Ramos (cell line): ENCODE data around the gene GAL3ST1.
"Not testable (repeated sequence)": the region's sequence is repeated elsewhere in the genome, so short reads cannot be mapped to it uniquely, and the experiment has no call there.

ENCODE experiments used
- in situ Hi-C: fragments of 300-500 bp; cut with MboI; formaldehyde crosslinking; loops from one replicate; pipeline ENCODE4 v1.14.3; 2022; ENCODE audit warnings: low sequenced_read_pairs; ENCODE audit not compliant: unreplicated experiment

The GAL3ST1 gene

DNA sequence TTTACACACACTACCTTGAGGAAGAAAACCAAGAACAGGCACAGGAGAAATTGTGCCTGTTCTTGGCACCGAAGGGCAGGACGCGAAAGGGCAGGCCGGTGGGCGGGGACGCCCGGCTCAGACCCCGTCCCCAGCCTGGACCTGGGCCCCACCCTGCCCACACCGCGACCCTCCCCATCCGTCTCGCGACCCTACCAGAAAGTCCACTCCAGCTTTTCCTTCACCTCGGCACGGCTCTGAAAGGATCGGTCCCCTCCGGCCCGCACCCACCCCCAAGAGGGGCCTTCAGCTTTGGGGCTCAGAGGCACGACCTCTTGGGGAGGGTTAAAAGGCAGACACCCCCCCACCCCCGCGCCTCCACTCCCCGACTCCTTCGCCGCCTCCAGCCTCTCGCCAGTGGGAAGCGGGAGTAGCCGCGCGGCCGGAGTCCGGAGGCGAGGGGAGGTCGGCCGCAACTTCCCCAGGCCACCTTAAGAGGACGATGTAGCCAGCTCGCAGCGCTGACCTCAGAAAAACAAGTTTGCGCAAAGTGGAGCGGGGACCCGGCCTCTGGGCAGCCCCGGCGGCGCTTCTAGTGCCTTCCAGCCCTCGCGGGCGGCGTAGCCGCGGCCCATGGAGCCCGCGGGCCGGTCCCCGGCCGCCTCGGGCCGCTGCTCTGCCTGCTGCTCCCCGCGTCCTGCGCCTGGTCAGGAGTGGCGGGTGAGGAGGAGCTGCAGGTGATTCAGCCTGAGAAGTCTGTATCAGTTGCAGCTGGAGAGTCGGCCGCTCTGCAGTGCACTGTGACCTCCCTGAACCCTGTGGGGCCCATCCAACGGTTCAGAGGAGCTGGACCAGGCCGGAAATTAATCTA is 32.3 kb downstream of the GAL3ST1 start:
- in situ Hi-C loops = no loop called here

DNA sequence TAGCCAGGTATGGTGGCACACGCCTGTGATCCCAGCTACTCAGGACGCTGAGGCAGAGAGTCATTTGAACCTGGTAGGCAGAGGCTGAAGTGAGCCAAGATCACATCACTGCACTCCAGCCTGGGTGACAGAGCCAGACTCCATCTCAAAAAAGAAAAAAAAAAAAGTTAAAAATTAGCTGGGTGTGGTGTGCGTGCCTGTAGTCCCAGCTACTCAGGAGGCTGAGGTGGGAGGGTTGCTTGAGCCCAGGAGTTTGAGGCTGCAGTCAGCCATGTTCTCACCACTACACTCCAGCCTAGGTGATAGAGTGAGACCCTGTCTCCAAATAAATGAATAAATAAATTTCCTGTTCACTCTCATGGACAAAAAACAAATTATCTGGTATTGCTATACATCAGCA is 33.0 kb downstream of the GAL3ST1 start:
- in situ Hi-C loops = not testable (repeated sequence)

DNA sequence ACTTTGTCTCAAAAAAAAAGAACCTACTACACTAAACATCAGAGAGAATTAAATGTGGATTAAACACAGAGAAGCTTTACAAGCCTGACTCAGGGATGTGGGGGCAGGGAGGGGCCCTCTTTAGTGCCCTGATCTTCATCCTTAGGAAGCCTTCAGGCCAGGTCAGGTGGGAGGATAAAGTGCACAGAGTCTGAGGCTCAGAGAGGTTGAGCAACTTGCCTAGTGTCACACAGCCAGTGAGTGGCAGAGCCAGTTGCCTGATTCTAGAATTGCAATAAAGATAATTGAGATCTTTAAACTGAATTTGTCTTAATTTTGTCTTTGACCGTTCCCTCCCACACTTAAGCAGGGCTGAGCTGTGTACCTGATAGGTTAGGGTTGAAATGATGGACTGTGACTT is 35.1 kb downstream of the GAL3ST1 start:
- in situ Hi-C loops = no loop called here

DNA sequence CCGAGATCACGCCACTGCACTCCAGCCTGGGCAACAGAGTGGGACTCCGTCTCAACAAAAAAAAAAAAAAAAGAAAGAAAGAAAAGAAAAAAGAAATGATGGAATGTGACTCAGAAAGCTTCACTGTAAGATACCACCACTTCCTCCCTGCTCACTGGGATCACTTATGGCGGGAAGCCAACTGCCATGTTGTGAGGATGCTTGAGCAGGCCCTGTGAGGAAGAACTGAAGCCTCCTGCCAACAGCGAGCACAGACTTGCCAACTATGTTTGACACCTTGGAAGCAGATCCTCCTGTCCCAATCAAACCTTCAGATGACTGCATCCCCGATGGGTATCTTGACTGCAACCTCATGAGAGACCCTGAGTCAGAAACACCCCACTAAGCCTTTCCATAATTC is 36.2 kb downstream of the GAL3ST1 start:
- in situ Hi-C loops = no loop called here

DNA sequence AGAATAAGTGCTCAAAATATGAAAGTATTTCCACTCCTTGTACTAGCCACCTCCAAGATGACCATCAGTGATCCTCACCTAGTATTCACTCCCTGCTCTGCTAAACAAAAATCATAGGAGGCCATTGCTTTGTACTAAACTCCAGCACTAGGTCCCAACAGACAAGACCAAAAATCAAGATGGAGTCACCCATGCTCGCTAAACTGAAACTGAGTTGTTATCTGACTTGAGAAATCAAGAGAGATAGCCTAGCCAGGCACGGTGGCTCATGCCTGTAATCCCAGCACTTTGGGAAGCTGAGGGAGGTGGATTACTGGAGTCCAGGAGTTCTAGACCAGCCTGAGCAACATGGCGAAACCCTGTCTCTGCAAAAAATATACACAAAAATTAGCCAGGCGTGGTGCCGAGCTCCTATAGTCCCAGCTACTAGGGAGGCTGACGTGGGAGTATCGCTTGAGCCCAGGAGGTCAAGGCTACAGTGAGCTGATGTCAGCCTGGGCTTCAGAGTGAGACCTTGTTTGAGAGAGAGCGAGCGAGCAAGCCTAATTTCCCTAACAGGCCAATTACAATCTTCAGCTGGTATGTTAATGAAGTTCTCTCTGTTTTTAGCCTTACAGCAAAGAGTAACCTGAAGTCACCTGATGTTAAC is 37.3 kb downstream of the GAL3ST1 start:
- in situ Hi-C loops = no loop called here

DNA sequence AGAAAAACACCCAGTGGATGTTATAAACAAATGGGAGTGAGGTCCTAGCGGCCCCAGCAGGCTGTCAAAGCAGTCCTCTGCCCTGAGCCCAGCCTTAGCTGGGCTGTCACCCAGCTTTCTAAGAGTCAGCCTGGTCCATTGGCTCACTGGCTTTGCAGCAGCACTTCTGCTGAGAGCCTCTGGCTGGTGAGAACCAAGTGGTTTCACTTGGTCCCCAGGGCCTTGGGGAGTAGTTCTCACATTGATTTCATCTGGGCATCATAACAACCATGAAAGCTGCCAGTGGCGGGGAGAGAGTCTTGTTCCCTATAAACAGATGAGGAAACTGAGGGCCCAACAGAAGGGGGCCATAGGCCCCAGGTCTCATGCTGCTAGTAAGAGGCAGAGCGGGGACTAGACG is 39.3 kb downstream of the GAL3ST1 start:
- in situ Hi-C loops = no loop called here

DNA sequence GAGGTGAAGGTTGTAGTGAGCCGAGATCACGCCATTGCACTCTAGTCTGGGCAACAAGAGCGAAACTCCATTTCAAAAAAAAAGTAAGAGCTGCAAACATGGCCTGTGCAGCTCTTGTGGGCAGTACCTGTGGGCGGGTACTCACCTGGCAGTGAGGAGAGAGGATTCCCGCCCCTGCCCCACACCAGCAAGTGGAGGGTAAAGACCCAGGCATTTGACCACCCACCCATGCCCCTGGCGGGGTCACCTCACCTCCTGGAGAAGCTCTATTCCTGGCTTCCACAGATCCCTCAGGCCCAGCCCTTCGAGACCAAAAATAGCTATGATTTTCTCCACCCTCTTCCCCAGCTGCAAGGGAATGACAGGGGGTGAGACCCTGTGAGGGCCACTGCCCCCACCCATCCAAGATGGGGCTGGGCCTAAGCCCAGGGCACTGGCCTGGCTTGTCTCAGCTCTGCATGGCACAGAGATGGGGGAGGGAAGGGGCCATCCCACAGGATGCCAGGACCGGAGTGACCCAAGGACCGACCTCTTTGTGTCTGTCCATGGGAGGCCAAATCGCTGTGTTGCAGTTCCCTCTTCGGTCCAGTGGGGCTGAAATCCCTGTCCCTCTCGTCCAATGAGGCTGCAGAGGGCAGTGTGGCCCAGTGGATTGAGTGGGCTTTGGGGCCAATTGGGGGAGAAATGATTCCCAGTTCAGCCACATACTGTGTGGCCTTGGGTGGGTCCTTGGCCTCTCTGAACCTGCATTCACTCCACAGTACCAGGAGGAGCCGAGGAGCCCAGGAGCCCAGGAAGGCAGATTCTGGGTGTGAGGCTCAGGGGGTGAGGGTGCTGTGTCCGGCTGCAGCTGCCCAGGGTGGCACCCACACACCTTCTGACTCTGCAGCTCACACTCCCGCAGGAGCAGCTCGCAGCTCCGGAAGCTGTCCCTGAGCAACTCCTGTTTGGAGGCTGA is 42.5 kb downstream of the GAL3ST1 start:
- in situ Hi-C loops = no loop called here

DNA sequence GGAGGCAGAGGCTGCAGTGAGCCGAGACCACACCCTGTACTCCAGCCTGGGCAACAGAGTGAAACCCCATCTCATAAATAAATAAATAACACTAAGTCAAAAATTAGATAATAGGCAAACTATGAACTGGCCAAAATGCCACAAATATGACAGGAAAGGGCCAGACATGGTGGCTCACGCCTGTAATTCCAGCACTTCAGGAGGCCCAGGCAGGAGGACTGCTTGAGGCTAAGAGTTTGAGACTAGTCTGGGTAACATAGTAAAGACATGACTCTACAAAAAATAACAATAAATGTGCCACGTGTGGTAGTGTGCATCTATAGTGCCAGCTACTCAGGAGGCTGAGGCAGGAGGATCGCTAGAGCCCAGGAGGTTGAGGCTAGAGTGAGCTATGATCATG is 47.8 kb downstream of the GAL3ST1 start:
- in situ Hi-C loops = loop anchor here (10.0 kb wide), 1 partner anchor 58 kb away; no protein-coding TSS in a partner anchor

DNA sequence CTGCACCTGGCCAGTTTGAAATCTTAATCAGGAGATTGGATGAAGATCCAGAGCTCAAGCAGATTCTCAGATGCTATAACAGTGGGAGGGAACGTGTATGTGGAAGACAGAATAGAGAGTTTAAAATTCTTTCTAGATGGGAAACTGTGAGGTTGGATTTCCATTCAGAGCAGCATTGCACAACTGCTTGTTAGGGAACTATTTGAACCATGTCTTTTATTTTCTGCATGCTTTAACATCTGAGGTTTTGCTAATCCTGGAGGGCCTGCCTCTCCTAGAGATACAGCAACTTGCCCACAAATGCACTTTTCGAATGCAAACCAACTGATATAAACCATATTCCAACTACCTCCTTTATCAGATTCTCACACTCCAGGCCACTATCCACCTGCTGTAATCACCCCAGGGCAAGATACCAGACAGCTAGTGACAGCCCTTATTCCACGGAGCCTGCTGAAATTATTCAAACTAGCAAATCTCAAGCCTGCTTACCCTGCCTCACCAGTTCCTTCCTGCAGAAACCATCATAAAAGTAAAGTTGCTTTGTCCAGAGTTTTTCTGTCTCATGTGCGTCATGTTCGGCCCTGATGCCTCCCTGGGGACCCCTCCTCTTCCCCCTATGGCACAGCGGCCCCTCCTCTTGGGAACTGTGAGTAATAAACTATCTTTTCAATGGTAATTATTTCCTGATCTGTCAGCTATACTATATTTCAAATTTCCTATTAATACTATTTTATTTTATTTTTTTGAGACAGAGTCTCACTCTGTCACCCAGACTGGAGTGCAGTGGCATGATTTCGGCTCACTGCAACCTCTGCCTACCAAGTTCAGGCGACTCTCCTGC is 50.6 kb downstream of the GAL3ST1 start:
- in situ Hi-C loops = loop anchor here (10.0 kb wide), 1 partner anchor 61 kb away; no protein-coding TSS in a partner anchor

DNA sequence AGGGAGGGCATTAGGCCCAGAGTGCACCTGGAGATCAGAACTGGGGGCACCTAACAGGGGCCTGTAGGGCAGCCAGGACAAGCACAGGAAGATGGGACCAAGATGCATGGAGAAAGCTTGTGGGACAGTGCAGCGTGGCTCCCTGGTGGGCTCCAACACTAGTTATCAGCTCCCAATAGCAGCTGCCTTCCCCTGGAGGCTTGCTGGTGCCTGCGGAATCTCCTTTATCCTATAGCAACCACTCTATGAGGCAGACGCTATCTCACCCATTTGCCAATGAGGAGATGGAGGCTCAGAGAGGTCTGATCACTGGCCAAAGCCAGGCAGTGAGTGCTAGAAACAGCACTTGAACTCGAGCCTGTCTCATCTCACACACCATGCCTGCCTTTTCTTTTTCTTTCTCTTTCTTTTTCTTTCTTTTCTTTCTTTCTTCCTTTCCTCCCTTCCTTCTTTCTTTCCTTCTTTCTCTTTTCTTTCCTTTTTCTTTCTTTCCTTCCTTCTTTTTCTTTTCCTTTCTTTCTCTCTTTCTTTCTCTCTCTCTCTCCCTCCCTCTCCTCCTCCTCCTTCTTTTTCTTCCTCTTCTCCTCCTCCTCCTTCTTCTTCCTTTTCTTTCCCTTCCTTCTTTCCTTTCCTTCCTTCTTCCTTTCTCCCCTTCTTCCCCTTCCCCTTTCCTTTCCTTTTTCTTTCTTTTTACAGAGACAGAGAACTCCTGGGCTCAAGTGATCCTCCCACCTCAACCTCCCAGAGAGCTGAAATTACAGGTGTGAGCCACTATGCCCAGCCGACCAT is 52.9 kb downstream of the GAL3ST1 start:
- in situ Hi-C loops = loop anchor here (10.0 kb wide), 1 partner anchor 63 kb away; no protein-coding TSS in a partner anchor

DNA sequence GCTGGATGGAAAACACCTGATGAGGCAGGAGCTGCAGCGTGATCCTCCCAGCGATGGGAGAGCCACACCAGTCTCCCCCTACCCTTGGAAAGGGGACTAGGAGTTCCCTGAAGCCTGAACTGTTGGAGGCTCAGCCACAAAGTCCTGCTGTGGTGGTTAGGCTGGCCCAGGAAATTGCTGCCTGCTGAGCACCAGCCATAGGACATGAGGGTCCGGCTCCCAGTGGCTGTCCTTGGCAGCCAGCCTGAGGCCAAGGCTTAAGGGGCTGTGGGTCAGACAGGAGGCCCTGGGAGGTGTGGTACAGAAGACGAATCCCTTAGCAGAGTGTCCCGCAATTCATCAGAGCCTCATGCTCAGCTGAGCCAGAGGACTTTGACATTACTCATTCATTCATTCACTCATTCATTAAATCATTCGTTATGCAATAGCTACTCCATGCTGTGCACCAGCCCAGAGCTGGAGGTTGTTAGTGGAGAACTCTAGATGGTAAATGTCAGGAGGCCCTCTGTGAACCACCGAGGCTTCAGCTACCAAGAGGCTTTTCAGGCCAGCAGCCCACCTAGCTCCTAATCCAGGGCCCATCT is 54.5 kb downstream of the GAL3ST1 start:
- in situ Hi-C loops = loop anchor here (10.0 kb wide), 1 partner anchor 65 kb away; no protein-coding TSS in a partner anchor

DNA sequence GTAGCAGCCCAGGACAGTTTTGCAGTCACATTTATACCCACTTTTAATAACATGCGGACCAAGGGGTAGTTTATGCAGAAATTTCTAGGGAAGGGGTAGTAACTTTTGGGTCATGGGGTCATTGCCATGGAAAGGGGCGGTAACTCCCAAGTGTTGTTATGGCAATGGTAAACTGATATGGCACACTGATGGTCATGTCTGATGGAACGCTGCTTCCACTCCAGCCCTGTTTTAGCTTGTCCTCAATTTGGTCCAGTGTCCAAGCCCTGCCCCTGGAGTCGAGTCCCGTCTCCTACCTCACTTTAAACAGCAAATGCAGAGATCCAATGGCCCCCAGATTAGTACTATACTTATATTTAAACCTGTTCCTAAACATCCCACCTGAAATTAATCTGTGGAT is 57.7 kb downstream of the GAL3ST1 start:
- in situ Hi-C loops = no loop called here

DNA sequence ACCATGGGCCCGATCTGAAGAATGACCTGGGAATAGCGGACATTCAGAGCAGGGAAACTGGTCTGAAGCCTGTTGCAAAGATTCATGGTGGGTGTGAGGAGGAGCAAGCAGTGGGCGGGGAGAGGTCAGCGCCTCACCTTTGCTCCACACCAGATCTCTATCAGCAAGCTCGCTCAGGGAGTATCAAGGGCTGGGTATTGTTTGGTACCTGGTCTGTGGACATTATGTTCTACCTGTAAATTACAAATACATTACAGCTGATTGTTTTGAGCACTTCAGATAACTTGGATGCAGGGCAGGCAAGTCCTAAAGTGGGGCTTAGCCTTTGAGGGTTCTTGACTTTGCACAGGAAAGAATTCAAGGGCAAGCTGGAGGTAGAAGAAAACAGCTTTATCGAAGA is 58.2 kb downstream of the GAL3ST1 start:
- in situ Hi-C loops = no loop called here

DNA sequence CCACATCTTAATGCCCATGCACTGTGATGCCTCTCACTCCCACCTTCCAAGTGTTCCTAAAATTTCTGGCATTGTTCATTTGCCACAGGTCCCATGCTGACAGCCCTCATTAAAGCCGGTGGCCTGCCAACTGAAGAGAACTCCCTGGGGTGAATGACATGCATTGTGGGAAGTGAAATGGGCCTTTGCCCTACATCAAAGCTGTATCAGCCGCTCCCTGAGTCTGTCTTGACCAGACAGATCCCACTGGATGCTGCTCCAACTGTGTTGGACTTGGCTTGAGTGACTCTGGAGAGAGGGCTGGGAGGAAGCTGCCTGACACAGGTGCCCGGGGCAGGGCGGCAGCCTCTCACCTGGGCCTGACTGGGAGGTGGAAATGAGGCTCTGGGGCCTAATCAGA is 60.2 kb downstream of the GAL3ST1 start:
- in situ Hi-C loops = no loop called here

DNA sequence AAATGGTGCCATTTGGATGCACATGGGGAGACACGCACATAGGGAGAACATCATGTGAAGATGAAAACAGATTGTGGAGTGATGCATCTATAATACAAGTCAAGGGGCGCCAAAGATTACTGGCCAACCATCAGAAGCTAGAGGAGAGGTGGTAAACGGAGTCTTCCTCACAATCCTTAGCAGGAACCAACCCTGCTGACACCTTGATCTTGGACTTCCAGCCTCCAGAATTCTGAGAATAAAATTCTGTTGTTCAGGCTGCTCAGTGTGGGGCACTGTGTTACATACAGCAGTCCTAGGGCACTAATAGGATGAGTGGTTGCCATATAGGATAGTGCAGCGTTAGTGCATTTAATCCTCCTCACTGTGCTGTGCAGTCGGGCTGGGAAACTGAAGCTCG is 61.0 kb downstream of the GAL3ST1 start:
- in situ Hi-C loops = no loop called here

DNA sequence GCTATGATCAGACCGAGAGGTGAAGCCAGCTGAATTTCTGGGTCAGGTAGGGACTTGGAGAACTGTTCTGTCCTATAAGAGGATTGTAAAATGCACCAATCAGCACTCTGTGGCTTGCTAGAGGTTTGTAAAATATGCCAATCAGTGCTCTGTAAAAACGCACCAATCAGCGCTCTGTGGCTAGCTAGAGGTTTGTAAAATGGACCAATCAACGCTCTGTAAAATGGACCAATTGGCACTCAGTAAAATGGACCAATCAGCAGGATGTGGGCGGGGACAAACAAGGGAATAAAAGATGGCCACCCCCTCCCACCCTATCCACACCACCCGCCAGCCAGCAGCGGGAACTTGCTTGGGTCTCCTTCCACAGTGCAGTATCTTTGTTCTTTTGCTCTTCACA is 62.6 kb downstream of the GAL3ST1 start:
- in situ Hi-C loops = no loop called here

DNA sequence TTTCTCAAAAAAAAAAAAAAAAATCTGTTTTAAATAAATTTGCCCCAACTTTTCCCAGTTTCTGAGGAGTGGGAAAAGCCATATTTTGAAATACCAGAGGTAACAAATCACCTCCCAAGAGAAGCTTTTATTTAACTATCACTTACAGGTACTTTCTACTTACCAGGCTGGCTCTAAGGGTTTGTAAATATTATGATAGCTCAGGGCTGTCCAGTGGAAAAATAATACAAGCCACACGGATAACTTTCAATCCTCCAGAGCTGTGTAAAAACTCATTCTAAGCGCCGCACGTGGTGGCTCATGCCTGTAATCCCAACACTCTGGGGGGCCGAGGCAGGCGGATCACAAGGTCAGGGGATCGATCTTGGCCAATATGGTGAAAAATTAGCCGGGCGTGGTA is 63.4 kb downstream of the GAL3ST1 start:
- in situ Hi-C loops = no loop called here

DNA sequence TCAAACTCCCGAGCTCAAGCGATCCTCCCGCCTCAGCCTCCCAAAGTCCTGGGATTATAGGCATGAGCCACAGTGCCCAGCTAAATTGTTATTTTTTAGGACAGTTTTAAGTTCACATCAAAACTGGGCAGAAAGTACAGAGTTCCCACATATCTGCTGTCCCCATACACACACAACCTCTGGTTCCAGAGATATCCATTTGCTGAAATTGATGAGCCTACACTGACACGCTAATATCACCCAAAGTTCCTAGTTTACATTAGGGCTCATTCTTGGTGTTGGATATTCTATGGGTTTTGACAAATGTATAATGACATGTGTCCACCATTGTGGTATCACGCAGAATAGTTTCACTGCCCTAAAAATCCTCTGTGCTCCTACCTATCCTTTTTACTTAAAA is 66.2 kb downstream of the GAL3ST1 start:
- in situ Hi-C loops = no loop called here
